Neural crest cell (in vitro differentiated cells): Measurements from ENCODE around the gene PCP4L1. TPM values are rescaled to one million over a fixed set of nuclear protein-coding genes. Genes with fewer than 3 reads are reported as not detected.
A peak's percentile ranks its signal among the peaks of the same experiment; 100 is the strongest.

Experiments
- DNase-seq: peaks from one replicate; pipeline ENCODE4 v3.0.0; 2021; ENCODE audit warnings: low read depth, mixed read lengths, low spot score
- H3K27ac Mint-ChIP-seq: one replicate; pipeline ENCODE4 v1.8.0; 2021; ENCODE audit warnings: mild to moderate bottlenecking, mixed read lengths; ENCODE audit not compliant: unreplicated experiment
- H3K27me3 Mint-ChIP-seq: 2 replicates; pipeline ENCODE4 v1.8.0; 2021; ENCODE audit warnings: low read depth, mild to moderate bottlenecking, mixed read lengths
- H3K36me3 Mint-ChIP-seq: 2 replicates; pipeline ENCODE4 v1.8.0; 2021; ENCODE audit warnings: low read depth, mild to moderate bottlenecking, mixed read lengths
- H3K4me1 Mint-ChIP-seq: 2 replicates; pipeline ENCODE4 v1.8.0; 2021; ENCODE audit warnings: mixed read lengths
- H3K4me3 Mint-ChIP-seq: one replicate; pipeline ENCODE4 v1.8.0; 2021; ENCODE audit warnings: mild to moderate bottlenecking, mixed read lengths
- H3K9me3 Mint-ChIP-seq: 2 replicates; pipeline ENCODE4 v1.8.0; 2021; ENCODE audit warnings: mixed read lengths
- CTCF ChIP-seq: fragments of 200-600 bp; sonication (generic); conservative IDR thresholded peaks from 2 replicates; pipeline ENCODE4 v1.5.0; 2021; ENCODE audit warnings: antibody characterized with exemption, mild to moderate bottlenecking
- total RNA-seq: library from RNA; stranded (reverse); gene quantifications from 2 replicates; pipeline ENCODE4 v1.2.1, GENCODE V29; 2021

The PCP4L1 gene
- total RNA-seq, 1 donor from 2014 or later: 0.16 TPM

GRCh38 chr1:161299347-161299746 is 40.8 kb downstream of the PCP4L1 start:
- Mint-ChIP-seq H3K4me1 (peaks cover 10% of the 10 kb centered on the region), H3K4me3 (no peak overlapping the region), H3K27me3 (no peaks in the 10 kb centered on the region), H3K9me3 (no peaks in the 10 kb centered on the region), H3K27ac (no peak overlapping the region), H3K36me3 (peaks cover 2% of the 10 kb centered on the region)
- no peak for DNase-seq
- TF ChIP-seq CTCF: no peak

GRCh38 chr1:161300478-161300877 is 41.9 kb downstream of the PCP4L1 start:
- no peak overlapping the region for H3K27ac Mint-ChIP-seq
- H3K27me3 Mint-ChIP-seq: no peaks in the 10 kb centered on the region
- no peak for DNase-seq
- no peak for TF ChIP-seq CTCF
- peaks cover 20% of the 10 kb centered on the region for H3K4me1 Mint-ChIP-seq
- no peak overlapping the region for H3K4me3 Mint-ChIP-seq
- H3K36me3 Mint-ChIP-seq: peaks cover 2% of the 10 kb centered on the region
- H3K9me3 Mint-ChIP-seq: no peaks in the 10 kb centered on the region

- peaks cover 3% of the 10 kb centered on the region for H3K9me3 Mint-ChIP-seq
- H3K4me1 Mint-ChIP-seq: peaks cover 63% of the 10 kb centered on the region
- peaks cover 3% of the 10 kb centered on the region for H3K36me3 Mint-ChIP-seq
- H3K27me3 Mint-ChIP-seq: no peaks in the 10 kb centered on the region
- TF ChIP-seq CTCF: no peak
- no peak for DNase-seq
- H3K27ac Mint-ChIP-seq: no peak overlapping the region
- peak overlapping the region; percentile 92 for H3K4me3 Mint-ChIP-seq
These were observed 46.7 kb downstream of the PCP4L1 start for GRCh38 chr1:161304927-161305866.

- peaks cover 3% of the 10 kb centered on the region for H3K36me3 Mint-ChIP-seq
- peaks cover 64% of the 10 kb centered on the region for H3K4me1 Mint-ChIP-seq
- H3K27ac Mint-ChIP-seq: peak overlapping the region; percentile 95
- peaks cover 3% of the 10 kb centered on the region for H3K9me3 Mint-ChIP-seq
- TF ChIP-seq CTCF: peak; percentile 49
- H3K4me3 Mint-ChIP-seq: peak overlapping the region; percentile 92
- H3K27me3 Mint-ChIP-seq: no peaks in the 10 kb centered on the region
- DNase-seq: peak; percentile 32
These were observed 47.4 kb downstream of the PCP4L1 start for GRCh38 chr1:161305867-161306519.

GRCh38 chr1:161307230-161307768 is 48.8 kb downstream of the PCP4L1 start:
- Mint-ChIP-seq H3K27ac (peak overlapping the region; percentile 95), H3K9me3 (peaks cover 3% of the 10 kb centered on the region), H3K4me1 (peaks cover 70% of the 10 kb centered on the region), H3K36me3 (peaks cover 3% of the 10 kb centered on the region), H3K27me3 (no peaks in the 10 kb centered on the region), H3K4me3 (peak overlapping the region; percentile 92)
- no peak for TF ChIP-seq CTCF
- DNase-seq: no peak
